Coronary artery (tissue), 2 donors: ENCODE data around the gene TMEM242.
A peak's percentile ranks its signal among the peaks of the same experiment; 100 is the strongest.

Source experiments
- DNase-seq: peaks from one replicate; pipeline ENCODE4 v3.0.0-alpha.2; 2017; ENCODE audit warnings: low spot score
- H3K27ac ChIP-seq, 2 donors: fragments of 200-600 bp; sonication (generic); one replicate each; pipeline ENCODE4 v1.5.1; 2016 to 2019
- H3K4me3 ChIP-seq: fragments of 200-600 bp; sonication (generic); 2 replicates; pipeline ENCODE4 v1.5.1; 2016; ENCODE audit warnings: mild to moderate bottlenecking, moderate library complexity
- CTCF ChIP-seq: fragments of 200-600 bp; sonication (generic); IDR thresholded peaks from one replicate; pipeline ENCODE4 v1.5.1; 2019; ENCODE audit warnings: antibody characterized with exemption

Gene TMEM242

GRCh38 chr6:157264701-157265100, 58.6 kb downstream of the TMEM242 start:
- Histone ChIP-seq H3K4me3 (peak overlapping the region; percentile 48), H3K27ac (peak overlapping the region; percentile 13 to 61)
- TF ChIP-seq CTCF, result no peak
- no peak for DNase-seq

- no peak for TF ChIP-seq CTCF
- Histone ChIP-seq H3K4me3 (no peak overlapping the region), H3K27ac (peak overlapping the region; percentile 21 to 61)
- DNase-seq, result no peak
Measured at GRCh38 chr6:157263881-157264397, 59.4 kb downstream of the TMEM242 start.

GRCh38 chr6:157263146-157263545, 60.2 kb downstream of the TMEM242 start:
- no peak for DNase-seq
- peak overlapping the region; percentile 50 for H3K4me3 ChIP-seq
- H3K27ac ChIP-seq, result peak overlapping the region; percentile 21 to 61
- no peak for TF ChIP-seq CTCF

- no peak for DNase-seq
- Histone ChIP-seq H3K27ac (no peak overlapping the region), H3K4me3 (no peak overlapping the region)
- TF ChIP-seq CTCF, result no peak
Measured at GRCh38 chr6:157261606-157262005, 61.7 kb downstream of the TMEM242 start.

- no peak overlapping the region for H3K27ac ChIP-seq
- DNase-seq, result no peak
- H3K4me3 ChIP-seq, result no peak overlapping the region
- no peak for TF ChIP-seq CTCF
Measured at GRCh38 chr6:157260735-157261410, 62.4 kb downstream of the TMEM242 start.

- TF ChIP-seq CTCF, result no peak
- no peak overlapping the region for H3K27ac ChIP-seq
- H3K4me3 ChIP-seq, result no peak overlapping the region
- no peak for DNase-seq
Measured at GRCh38 chr6:157259443-157259842, 63.9 kb downstream of the TMEM242 start.

- no peak for TF ChIP-seq CTCF
- H3K27ac ChIP-seq, result no peak overlapping the region
- no peak for DNase-seq
- H3K4me3 ChIP-seq, result no peak overlapping the region
Measured at GRCh38 chr6:157258878-157259277, 64.4 kb downstream of the TMEM242 start.
